ENCODE data around the gene DHX40.
A peak's percentile ranks its signal among the peaks of the same experiment; 100 is the strongest.
"Not testable (repeated sequence)": the region's sequence is repeated elsewhere in the genome, so short reads cannot be mapped to it uniquely, and the experiment has no call there.

Gene DHX40

GRCh38 chr17:59647288-59647687, 81.9 kb downstream of the DHX40 start:
- no peak for DNase-seq (ENCODE audit: low read depth)
- no peak overlapping the region for H3K4me3 ChIP-seq (ENCODE audit: low read length)
- TF ChIP-seq CTCF (IDR thresholded peaks at IDR 0.05; ENCODE audit: insufficient read depth, low read depth, low read length, missing control alignments), result no peak

GRCh38 chr17:59649886-59650285, 84.5 kb downstream of the DHX40 start:
- no peak for DNase-seq (ENCODE audit: low read depth)
- TF ChIP-seq CTCF (IDR thresholded peaks at IDR 0.05; ENCODE audit: insufficient read depth, low read depth, low read length, missing control alignments), result no peak
- H3K4me3 ChIP-seq (ENCODE audit: low read length), result no peak overlapping the region

GRCh38 chr17:59650642-59651041, 85.2 kb downstream of the DHX40 start:
- no peak for TF ChIP-seq CTCF (IDR thresholded peaks at IDR 0.05; ENCODE audit: insufficient read depth, low read depth, low read length, missing control alignments)
- no peak overlapping the region for H3K4me3 ChIP-seq (ENCODE audit: low read length)
- no peak for DNase-seq (ENCODE audit: low read depth)

- H3K4me3 ChIP-seq (ENCODE audit: low read length), result no peak overlapping the region
- DNase-seq (ENCODE audit: low read depth), result no peak
- no peak for TF ChIP-seq CTCF (IDR thresholded peaks at IDR 0.05; ENCODE audit: insufficient read depth, low read depth, low read length, missing control alignments)
Measured at GRCh38 chr17:59651346-59651745, 85.9 kb downstream of the DHX40 start.

GRCh38 chr17:59652119-59652518, 86.7 kb downstream of the DHX40 start:
- no peak for DNase-seq (ENCODE audit: low read depth)
- H3K4me3 ChIP-seq (ENCODE audit: low read length), result no peak overlapping the region
- no peak for TF ChIP-seq CTCF (IDR thresholded peaks at IDR 0.05; ENCODE audit: insufficient read depth, low read depth, low read length, missing control alignments)

GRCh38 chr17:59656624-59657023, 91.2 kb downstream of the DHX40 start:
- not testable (repeated sequence) for H3K4me3 ChIP-seq (ENCODE audit: low read length)
- DNase-seq (ENCODE audit: low read depth), result peak; percentile 47
